HG02870 (cell line): ENCODE data around the gene CDH13.

Experiments
- ATAC-seq: cut with Tn5 transposase; IDR thresholded peaks from one replicate; pipeline ENCODE4 v1.9.1; 2021; ENCODE audit warnings: mild to moderate bottlenecking, moderate library complexity; ENCODE audit not compliant: unreplicated experiment

The CDH13 gene

DNA sequence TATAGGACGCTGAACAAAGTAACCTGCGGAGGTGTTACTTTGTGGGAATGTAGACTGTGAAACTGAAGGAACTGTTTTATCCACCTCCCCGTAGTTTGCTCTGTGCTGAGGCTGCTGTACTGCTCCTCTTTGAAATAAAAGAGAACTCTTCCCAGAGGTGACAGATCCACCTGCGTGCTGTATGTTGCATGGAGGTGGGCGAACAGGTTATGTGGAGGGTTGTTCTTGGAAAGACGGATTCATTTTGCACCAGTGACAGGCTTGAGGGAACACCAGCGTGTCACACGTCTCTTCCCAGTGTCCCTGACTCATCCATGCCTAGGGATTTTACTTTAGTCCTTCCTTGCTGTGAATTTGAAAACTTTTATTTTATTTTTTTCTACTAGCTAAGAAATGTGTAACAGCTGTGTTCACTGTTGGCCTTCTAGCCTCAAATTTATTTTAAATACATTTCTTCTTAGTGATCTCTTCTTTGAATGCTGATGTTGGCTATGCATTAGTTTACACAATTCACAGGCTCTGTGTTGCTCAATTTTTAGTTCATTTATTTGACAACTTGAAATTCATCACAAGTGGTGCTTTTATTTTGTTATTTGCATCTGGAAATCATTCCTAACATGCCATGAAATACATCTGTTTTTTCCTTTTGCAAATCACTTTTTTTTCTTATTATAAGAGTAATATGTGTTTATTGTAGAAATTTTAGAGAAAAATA is 512.4 kb downstream of the CDH13 start:
- ATAC-seq, result no peak

DNA sequence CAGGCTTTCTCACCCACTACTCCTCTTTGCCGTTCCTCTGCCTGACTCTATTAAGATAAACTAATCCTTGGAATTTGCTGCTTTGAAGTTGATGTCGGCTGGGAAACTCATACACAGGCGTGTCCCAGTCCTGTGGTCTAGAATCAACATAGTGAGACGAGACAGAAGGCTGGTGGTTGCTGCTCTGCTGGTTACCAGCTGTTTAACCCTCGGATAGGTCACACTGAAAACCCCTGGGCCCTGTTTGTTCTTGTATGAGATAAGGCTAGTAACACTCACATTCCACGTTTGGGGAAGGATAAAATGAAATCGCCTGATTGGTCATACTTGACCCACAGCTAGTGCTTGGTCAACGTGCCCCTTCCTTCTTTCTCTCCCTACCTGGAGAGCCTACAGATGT is 517.0 kb downstream of the CDH13 start:
- no peak for ATAC-seq

DNA sequence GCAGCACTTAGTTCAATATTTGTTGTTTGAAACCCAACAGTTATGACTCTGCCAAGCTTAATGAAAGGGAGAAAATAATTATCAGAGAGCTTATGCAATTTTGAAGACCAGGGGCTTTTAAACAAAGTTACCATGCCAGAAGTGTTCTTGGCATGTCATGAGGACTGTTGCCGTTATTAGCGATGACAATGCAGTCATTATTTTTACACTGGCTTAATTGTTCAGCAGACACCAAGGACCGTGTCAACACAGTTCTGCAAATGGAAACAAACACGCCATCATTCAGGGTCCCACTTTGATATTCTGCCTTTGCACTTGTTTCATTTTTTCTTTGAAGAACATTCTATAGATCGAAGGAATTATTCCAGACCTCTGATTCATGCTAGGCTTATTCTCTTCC is 518.5 kb downstream of the CDH13 start:
- ATAC-seq, result no peak

DNA sequence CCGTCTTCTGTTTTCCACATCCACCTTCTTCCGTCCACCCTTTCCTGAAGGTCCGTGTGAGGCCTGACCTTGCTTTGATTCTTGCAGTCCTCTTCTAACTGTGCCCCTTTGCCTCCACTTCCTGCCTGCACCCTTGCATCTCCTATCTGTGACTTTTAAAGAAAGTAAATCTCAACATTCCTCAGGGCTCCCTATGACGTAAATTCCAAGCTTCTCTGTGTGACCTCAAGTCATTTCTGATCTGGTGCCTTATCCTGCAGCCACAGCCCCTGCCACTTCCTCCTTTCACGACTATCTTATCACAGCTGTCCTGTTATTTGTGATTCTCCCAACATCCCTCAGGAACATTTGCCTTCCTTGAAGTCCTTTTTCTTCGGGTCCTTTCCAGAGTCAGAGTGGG is 520.5 kb downstream of the CDH13 start:
- ATAC-seq, result no peak

DNA sequence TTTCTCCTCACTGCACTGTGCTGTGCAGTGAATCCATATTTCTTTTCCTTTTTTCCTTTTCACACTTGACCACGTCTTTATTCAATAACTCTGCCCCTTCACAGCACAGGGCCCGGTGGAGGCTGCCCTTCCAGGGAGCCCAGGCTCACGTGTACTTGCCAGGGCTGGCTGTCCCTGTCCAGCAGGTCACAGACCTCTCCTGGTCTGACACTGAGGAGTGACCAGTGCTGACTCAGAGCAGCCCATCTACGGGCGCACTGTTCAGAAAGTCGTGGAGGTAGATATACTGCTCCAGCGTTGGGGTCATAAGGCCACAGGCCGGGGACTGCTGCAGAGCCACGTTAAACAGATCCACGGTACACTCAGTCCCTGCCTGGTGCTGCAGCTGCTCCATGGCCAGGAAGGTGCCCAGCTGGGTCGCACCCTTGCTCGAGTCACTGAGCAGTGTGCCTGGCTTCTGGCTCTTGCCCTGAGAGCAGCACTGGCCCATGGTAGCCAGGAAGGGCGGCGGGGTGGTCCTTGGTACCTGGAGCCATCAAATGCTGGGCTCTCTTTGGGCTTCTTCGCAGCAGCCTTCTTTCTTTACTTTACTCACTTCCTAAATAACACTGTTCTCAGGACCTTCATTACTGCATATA is 531.7 kb downstream of the CDH13 start:
- ATAC-seq, result no peak

DNA sequence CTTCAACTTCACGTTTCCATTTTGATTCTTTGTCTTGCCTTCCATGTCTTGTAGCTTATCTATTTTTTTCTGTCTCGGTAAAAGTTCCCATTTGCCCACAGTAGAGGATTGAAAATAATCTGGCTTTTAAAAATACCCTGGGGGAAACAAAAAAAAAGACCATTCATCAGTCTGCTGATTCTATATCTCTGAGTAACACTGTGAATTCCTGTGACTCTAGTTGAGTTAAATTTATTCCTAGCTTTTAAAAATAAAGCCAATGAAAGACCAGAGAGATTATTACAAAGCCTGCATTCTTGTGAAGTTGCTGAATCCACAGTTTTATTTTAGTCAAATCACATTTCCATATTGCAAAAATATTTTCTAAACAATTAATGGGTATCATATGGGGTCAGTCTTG is 532.3 kb downstream of the CDH13 start:
- no peak for ATAC-seq

DNA sequence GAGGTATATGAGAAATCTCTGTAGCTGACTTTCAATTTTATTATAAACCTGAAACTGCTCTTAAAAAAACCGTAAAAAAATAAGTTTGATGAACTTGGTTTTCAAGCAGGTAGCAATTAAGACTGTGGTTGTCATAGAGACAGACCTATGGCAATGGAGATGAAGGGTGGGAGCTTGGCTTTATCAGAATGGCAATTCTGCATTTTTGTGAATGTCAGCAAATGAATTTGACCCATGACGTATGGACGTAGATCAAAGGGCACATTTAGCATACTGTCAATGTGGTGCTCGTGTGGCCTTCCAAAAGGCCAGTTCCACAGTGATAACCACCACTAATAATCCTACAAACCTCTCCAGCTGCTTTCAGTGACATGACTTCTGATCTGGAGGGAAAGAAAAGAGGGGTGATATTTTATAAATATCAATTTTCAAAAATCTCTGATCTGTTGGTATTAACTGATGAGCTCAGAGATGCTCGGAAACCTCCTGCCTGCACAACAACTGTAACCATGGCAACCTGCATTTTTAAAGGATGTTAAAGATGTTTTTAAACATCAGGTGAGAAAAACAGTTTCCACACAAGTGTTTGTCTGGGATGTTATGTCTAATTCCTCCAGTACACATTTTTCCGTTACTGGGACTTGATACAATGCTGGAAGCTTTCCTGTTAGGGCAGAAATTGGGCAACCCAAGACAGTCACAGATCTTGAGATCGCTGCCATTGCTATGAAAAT is 533.7 kb downstream of the CDH13 start:
- no peak for ATAC-seq

DNA sequence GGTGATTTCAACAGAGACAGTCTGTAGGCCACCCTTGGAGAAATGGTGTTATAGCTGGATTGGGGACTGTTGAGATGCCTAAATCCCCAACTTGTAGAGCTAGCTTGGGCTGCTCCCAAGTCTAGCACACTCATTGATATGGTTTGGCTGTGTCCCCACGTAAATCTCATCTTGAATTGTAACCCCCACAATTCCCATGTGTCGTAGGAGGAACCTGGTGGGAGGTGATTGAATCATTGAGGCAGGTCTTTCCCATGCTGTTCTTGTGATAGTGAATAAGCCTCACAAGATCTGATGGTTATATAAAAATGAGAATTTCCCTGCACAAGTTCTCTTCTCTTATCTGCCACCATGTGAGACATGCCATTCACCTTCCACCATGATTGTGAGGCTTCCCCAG is 536.0 kb downstream of the CDH13 start:
- no peak for ATAC-seq

DNA sequence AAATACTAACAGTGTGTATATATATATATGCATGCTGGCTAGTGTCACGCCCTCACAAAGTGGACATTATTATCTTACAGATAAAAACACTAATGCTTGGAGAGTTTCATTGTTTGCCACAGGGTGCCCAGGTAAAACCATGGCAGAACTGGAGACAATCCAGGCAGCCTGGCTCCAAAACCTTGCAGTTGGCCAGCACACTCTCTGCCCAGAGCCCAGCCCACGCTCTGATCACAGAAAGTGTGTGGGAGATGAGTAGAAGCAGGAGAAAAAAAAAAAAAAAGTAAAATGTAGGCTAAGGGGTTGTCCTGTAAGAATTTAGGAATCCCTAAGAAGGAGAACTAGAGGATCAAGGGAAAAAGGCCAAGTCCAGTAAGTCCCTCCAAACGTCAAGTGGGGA is 538.0 kb downstream of the CDH13 start:
- ATAC-seq, result no peak

DNA sequence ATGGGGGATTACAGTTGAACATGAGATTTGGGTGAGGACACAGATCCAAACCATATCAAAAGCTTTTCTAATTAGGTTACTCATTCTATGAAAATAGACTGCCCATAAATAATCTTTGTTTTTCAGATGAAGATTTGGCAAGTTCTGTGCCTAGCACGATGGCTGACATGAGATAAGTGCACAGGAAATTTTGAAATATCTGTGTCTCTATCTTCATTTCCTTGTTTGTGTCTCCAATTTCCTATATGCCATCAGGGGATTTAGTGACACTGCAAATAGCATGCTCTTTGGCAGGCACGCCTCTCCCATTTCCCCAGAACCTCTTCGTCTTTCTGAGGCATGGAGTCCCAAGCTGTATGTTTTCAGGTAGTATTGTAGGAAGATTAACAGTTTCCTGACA is 544.6 kb downstream of the CDH13 start:
- no peak for ATAC-seq

DNA sequence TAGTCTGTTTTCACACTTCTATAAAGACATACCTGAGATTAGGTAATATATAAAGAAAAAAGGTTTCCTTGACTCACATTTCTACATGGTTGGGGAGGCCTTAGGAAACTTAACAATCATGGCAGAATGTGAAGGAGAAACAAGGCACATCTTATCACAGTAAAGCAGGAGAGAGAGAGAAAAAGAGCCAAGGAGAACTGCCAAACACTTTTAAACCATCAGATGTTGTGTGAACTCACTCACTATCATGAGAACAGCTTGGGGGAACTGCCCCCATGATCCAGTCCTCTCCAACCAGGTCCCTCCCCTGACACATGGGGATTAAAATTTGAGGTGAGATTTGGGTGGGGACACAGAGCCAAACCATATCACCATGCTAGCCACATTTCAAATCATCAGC is 547.9 kb downstream of the CDH13 start:
- no peak for ATAC-seq

DNA sequence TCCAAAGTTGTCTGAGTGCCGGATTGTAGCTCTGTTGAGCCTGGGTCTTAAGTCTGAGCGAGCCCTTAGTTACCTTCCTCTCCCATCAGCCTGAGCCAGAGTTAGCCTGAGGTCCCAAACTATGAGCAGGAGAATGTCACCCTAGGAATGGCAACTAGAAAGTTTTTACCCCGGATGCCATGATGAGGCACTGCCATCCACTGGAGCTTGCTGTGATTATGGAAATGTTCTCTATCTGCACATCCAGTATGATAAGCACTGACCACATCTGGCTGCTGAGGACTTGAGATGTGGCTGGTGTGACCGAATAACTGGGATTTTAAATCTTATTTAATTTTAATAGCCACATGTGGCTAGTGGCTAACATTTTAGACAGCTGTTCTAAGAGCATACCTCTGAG is 550.0 kb downstream of the CDH13 start:
- ATAC-seq, result no peak

DNA sequence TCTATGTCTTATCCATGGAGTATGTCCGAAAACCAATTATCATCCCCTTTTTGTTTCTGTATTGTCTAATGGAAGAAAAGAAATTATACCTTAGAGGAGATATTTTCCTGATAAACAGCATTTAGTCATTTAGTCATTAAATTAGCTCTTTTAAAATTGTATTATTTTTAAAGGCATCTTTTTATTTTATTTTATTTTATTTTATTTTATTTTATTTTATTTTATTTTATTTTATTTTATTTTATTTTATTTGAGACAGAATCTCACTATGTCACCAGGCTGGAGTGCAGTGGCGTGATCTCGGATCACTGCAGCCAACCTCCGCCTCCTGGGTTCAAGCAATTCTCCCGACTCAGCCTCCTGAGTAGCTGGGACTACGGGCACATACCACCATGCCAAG is 559.1 kb downstream of the CDH13 start:
- no peak for ATAC-seq

DNA sequence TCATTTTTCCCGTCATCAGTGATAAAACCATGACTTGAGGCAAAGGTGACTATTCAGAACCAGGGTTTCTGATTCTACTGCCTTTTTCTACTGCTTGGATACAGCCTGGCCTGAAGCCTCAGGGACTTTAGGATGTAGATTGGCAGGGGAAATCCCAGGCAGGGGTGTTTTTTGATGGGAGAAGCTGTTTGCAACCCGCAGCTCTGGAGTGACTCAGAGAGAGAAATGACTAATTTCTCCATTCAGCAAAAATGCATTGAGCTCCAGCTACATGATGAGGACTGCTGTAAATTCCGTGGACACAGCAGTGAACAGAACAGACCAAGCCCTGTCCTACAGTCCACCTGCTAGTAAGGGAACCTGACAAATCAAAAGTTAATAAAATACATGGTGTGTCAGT is 560.6 kb downstream of the CDH13 start:
- ATAC-seq, result peak; percentile 68

DNA sequence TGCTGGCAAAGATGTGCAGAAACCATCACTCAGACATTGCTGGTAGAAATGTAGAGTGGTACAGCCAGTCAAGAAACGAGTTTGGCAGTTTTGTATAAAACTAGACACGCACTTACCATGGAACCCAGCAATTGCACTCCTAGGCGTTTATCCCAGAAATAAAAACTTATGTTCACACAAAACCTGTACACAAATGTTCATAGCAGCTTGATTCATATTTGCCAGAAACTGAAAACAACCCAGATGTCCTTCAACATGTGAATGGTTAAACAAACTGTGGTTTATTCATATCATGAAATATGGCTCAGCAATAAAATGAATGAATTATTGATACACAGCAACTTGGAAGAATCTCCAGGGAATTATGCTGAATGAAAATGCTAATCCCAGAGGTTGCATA is 570.0 kb downstream of the CDH13 start:
- ATAC-seq, result no peak

DNA sequence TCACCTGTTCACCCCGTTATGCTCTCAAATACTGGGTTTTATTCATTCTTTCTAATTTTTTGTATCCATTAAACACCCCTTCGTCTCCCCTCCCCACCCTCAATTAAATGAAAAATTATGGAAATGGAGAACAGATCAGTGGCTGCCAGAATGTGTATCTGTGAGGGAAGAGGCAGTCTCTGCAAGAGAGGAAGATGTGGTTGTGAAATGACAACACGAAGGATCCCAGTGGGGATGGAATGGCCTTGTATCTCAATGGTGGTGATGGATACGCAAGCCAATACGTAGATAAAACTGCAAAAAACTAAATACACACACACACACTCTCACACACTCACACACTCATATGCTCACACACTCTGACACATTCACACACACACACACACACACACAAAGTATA is 570.7 kb downstream of the CDH13 start:
- no peak for ATAC-seq

DNA sequence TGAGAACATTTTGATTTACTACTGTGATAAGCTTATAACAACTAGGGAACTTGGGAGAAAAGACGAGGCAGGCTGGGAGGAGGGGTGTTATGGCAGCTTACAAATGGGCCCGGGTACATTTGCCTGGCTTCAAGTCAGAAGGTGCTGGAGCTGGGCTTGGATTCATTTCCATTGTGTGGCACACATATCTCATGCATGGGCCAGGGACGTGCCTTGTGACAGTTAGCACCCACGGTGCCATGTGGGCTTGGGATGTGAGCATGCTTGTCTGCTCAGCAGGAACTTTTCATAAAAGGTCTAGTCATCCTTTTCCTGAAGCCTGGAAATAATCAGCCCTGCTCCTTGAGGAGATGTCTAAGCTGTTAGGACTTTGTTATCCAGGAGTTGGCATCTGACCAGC is 572.2 kb downstream of the CDH13 start:
- ATAC-seq, result no peak

DNA sequence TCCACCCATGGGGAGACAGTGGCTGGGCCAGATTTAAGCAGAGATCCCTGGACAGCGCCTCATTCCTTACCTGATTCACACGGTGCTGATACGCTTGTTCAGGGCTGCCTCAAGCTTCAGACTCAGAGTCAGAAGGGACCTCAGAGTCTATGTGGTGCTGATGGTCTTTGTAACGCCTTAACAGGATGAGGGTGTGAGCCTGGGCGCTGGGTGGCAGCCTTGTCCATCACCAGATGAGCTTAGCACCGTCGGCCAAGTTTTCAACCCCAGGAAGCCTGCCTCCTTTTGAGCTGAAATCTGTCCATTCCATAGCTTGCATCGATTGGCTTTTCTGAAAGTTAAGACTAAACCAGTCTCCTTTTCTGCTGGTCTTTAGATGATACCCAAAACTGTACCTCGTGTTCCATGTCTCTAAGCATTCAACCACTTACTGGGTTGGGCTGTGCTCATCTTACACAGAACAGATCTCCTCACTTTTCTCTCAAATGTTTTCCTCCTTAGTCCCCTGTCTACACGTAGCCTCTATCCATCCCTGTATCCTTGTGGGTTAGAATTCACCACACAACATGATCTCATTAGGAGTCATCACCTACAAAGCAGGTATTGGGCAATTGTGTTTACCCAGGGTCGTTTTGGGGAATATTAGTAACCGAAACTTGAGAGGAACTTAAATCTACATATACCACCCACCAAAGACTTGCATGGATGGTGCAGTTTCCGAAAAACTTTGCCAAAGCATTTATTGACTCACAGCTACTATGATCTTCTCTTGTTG is 573.4 kb downstream of the CDH13 start:
- no peak for ATAC-seq

DNA sequence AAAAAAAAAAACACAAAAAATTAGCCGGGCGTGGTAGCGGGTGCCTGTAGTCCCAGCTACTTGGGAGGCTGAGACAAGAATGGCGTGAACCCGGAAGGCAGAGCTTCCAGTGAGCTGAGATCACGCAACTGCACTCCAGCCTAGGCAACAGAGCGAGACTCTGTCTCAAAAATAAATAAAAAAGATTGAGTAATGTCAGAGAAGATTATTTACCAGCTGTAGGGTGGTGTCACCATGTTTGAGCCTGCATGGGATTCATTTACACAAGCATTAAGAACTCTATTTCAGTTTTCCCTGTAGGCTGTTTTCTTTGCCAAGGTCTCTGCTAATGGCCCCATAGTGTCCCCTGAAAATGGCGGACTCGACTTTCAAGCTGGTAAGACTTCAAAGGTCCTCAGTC is 575.0 kb downstream of the CDH13 start:
- ATAC-seq, result no peak

DNA sequence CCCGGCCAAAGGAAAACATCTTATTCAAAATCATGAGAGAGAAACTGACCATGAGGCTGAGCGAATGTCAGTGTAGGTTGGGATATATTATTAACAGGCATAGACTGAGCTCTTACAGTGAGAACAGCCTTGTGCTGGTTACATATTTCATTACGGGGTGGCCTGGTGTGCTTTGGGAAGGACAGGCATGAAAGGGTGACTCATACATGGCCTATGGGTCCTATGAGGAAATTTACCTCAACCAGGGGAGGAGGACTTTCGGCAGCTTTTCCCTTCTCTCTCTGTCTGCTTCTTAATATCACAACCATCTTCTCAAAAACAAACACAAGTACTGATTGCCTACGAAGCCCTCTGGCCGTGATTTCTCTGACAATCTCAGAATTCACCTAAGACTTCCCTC is 579.1 kb downstream of the CDH13 start:
- ATAC-seq, result no peak

DNA sequence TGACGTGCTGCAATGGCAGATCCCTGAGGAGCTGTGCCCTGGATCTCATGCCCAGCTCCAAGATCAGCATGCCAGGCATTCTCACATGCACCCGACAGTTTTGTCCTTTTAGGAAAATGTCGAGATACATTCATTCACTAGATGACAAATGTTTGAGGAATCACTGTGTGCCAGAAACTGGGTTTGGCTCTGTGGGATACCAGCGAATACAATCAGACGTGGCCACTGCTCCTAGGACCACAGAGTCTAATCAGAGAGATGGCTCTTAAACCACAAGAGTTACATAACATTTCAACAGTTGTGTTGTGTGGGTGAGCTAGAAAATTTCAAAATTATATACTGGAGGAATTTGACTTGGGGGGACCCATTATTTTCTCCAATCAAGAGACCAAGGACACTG is 579.7 kb downstream of the CDH13 start:
- no peak for ATAC-seq

DNA sequence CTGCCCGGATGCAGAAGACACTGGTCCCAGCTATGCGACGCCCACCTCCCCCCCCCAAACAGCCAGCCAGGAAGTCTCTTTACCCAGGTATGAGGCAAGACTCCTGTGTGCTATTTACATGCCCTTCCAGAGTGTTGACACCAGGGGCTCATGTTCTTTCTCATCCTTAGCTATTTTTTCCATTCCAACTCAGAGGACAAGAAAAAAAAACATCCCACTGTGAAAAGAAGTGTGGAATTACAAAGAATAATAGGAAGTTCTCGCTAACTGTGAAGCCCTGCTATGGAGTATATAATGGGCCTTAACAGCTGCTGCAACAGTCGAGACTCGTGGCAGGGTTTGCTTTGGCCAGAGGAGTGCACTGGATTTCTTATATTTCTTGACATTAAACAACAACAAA is 584.9 kb downstream of the CDH13 start:
- ATAC-seq, result no peak
